HG03571 (cell line): ENCODE data around the gene TBATA.
"Not testable (repeated sequence)": the region's sequence is repeated elsewhere in the genome, so short reads cannot be mapped to it uniquely, and the experiment has no call there.

Experiments
- ATAC-seq: cut with Tn5 transposase; IDR thresholded peaks from one replicate; pipeline ENCODE4 v1.9.1; 2021; ENCODE audit not compliant: unreplicated experiment

Gene TBATA

GRCh38 chr10:70779511-70780369, 5.4 kb downstream of the TBATA start:
- ATAC-seq: no peak

GRCh38 chr10:70779088-70779487, 6.1 kb downstream of the TBATA start:
- no peak for ATAC-seq

- no peak for ATAC-seq
These were observed 6.8 kb downstream of the TBATA start for GRCh38 chr10:70778267-70778924.

DNA sequence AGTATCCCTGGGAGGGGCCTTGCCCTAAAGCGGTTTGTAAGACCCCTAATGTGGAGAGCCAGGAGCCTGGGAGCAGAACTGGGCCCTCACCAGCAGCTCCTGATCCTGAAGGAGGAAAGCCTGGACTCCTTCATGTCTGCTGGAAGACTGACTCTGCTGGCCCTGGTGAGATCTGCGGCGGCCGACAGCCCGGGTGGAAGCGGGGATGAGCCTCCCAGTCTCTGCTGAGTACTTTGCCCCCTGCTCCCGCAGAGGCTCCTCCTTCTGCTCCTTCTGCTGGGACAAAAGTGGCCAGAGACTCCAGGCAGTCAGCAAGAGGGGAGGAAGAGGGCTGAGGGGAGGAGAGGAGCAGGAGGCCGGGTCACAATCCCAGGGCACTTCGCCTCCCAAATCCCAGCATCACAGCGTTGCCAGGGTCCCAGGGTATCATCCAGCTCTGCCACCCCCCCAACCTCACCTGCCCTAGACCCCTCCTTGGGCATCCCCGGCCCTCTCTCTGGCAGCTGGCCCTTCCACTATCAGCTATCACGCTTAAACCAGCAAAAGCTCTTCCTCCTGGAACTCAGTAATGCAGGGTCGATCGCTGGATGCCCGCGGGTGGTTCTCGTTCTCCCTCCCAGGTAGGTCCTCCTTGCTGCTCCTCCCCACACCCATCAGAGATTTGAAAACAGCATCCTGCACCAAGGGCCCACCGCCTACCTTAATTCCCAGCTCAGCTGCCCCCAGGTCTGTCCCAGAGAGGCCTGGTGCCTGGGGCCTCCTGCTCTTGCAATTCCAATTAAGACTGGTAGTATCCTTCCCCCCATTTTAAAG, 7.9 kb downstream of the TBATA start:
- no peak for ATAC-seq

DNA sequence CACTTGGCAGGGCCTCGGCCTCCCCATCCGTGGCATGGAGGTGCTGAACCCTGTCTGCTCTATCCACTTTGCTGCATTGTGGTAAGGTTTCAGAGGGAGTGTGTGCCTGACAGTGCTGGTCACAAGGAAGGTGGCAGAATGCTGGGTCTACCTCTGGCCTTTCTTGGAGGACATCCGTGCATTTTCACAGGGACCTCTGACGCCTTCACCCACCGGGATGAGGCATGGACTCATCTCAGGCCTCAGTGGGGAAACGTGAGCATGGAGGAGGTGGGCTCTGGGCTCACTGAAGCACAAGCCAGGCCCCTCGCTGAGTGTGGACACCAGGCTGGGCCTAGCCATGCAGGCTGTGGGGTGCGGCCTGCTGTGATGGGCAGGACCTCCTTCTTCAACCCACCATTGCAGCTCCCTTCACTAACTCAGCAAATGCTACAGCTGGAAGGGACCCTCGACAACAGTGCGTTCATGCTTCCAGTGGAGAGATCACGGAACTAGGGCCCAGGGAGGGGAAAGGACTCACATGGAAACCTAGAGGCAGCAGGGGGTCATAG, 8.6 kb downstream of the TBATA start:
- no peak for ATAC-seq

GRCh38 chr10:70775679-70776454, 9.3 kb downstream of the TBATA start:
- ATAC-seq: no peak

GRCh38 chr10:70774810-70775678, 10.1 kb downstream of the TBATA start:
- ATAC-seq: no peak

GRCh38 chr10:70773965-70774809, 11.0 kb downstream of the TBATA start:
- ATAC-seq: no peak

- ATAC-seq: no peak
These were observed 11.7 kb downstream of the TBATA start for GRCh38 chr10:70773461-70773860.

GRCh38 chr10:70772627-70773026, 12.6 kb downstream of the TBATA start:
- no peak for ATAC-seq

DNA sequence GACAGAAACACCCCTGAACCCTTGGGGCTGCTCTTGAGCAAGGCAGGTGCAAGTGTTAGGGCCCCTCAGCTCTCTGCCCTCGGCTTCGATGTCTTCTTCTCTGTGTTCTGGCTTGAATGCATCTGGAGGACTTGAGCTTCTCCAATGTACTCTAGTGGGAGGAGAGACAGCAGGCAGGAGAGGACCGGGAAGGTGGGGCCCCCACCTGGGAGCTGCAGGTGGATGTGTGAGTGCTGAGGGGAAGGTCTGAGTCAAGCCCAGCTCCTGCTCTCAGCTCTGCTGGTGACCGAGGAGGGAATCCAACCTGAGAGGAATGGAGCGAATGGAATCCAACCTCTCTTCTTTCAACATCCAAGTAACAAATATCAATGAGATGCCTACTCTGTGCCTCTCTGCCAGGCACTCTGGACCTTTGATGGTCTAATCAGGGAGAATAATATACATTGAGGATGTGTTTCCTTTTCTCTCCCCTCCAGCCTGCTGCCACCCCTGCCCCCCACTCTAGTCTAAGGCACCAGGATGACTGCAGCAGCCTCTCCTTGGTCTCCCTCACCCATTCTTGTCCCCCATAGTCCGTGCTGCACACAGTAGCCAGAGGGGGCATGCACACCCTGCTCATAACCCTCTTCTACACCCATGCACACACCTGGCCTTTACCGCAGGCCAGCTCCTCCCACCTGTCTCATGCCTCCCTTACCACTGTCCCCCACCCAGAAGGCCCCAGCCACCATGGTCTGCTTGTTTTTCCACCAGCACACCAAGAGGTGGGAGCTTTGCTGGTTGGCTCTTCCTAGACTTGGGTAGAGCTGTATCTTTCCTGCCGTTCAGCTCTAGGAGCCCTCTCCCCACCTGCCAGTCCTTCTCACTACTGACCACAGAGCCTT, 13.6 kb downstream of the TBATA start:
- ATAC-seq: no peak

DNA sequence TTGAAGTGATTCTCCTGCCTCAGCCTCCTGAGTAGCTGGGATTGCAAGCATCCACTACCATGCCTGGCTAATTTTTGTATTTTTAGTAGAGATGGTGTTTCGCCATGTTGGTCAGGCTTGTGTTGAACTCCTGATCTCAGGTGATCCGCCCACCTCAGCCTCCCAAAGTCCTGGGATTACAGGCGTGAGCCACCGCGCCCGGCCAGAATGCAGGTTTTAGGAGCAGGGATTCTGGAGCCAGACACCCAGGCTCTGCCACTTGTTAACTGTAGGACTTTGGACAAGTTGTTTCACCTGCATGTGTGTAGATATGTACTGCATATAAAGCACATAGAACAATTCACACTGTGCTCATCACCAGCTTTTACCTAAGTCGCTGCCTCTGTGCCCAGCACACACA, 14.7 kb downstream of the TBATA start:
- not testable (repeated sequence) for ATAC-seq

DNA sequence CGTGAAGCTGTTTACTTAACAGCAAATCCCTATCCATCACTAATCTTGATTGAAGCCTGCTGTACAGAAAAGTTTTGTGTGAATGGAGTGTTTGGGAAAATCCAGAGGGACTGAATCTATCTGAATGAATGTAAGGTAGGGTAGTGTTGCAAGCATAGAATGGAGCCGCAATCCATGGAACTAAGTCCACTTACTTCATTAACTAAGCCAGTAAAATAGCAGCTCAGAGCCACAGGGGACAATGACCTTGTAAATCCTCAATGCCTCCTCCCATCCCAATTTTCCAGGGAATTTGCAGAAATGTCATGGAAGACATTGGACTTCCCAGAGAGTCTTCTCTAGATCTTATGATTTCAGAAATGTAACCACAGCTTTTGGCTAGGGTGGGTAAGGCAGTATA, 15.2 kb downstream of the TBATA start:
- no peak for ATAC-seq

DNA sequence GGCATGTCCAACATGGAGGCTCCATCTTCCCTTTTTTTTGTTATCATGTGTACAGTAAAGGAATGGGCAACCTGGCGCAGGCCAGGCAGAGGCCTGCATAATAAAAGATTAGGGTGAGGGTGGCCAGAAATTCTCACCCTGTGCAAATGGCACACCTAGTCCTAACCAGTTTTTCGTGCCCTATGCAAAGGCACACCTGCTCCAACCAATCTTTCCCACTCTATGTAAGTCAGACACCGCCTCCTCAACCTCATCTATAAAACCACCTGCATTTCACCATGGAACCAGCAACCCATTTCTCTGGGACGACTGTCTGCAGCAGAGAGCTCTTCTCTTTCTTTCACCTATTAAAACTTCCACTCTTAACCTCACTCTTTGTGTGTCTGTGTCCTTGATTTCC, 16.1 kb downstream of the TBATA start:
- no peak for ATAC-seq

- not testable (repeated sequence) for ATAC-seq
These were observed 17.0 kb downstream of the TBATA start for GRCh38 chr10:70768026-70768685.

GRCh38 chr10:70765794-70766594, 19.2 kb downstream of the TBATA start:
- no peak for ATAC-seq
